Small intestine (tissue), 7 donors: ENCODE results near the gene CDH2. TPM values are rescaled to one million over a fixed set of nuclear protein-coding genes. Genes with fewer than 3 reads are reported as not detected.
A peak's percentile ranks its signal among the peaks of the same experiment; 100 is the strongest.

Experiments used
- DNase-seq, 2 donors: peaks; one replicate each; pipeline versions ENCODE4 v3.0.0 to v3.0.0-alpha.2; 2013
- FAIRE-seq: peaks from 2 replicates; lab custom pipeline; 2012; peaks lifted over from hg19 to GRCh38; lab: Jason Lieb, UNC
- H3K27ac ChIP-seq, 3 donors: one replicate each; pipeline ENCODE4 v1.5.1; 2013; ENCODE audit warnings: low read length in 2 of 3, mild to moderate bottlenecking in 2 of 3, control low read depth in 1 of 3, inconsistent platforms in 1 of 3, low read depth in 1 of 3, moderate library complexity in 1 of 3
- H3K27me3 ChIP-seq, 3 donors: one replicate each; pipeline ENCODE4 v1.6.1; 2013; ENCODE audit warnings: low read length in 3 of 3, inconsistent platforms in 1 of 3; ENCODE audit not compliant: control insufficient read depth in 3 of 3, insufficient read depth in 3 of 3
- H3K36me3 ChIP-seq, 3 donors: one replicate each; pipeline ENCODE4 v1.6.1; 2013; ENCODE audit warnings: low read length in 3 of 3, inconsistent platforms in 1 of 3, low read depth in 1 of 3, mild to moderate bottlenecking in 1 of 3, moderate library complexity in 1 of 3; ENCODE audit not compliant: control insufficient read depth in 3 of 3, insufficient read depth in 2 of 3
- H3K4me1 ChIP-seq, 3 donors: one replicate each; pipeline ENCODE4 v1.6.1; 2013; ENCODE audit warnings: low read length in 2 of 3, inconsistent platforms in 1 of 3, low read depth in 1 of 3, mild to moderate bottlenecking in 1 of 3, moderate library complexity in 1 of 3; ENCODE audit not compliant: control insufficient read depth in 3 of 3, insufficient read depth in 2 of 3
- H3K4me3 ChIP-seq, 3 donors: one replicate each; pipeline ENCODE4 v1.5.1; 2013; ENCODE audit warnings: low read length in 3 of 3, control low read depth in 1 of 3, inconsistent platforms in 1 of 3, low read depth in 1 of 3, mild to moderate bottlenecking in 1 of 3, moderate library complexity in 1 of 3
- H3K9me3 ChIP-seq, 2 donors: one replicate each; pipeline ENCODE4 v1.6.1; 2013; ENCODE audit warnings: low read depth in 1 of 2, low read length in 1 of 2; ENCODE audit not compliant: control insufficient read depth in 2 of 2, insufficient read depth in 1 of 2
- WGBS, 3 donors: extraction: QIAGEN DNeasy Blood & Tissue Kit; methylation state at CpG; one replicate each; pipeline ENCODE4 v1.1.7; 2013; 5-methylcytosine and 5-hydroxymethylcytosine counted together
- polyA plus RNA-seq, 4 donors: library from polyadenylated mRNA; stranded (reverse) in 3 of 4; unstranded in 1 of 4; fragments of 200-250 nt in 3 of 4; fragments of 120-200 nt in 1 of 4; gene quantifications; one replicate each; pipeline versions ENCODE4 v1.2.1 to v1.2.3, GENCODE V29; 2013
- donor health status: healthy with polysubstance abuse.
- donor health status: control.
- donor health status: control.
- donor health status: Bipolar disorder and iron deficiency.
- donor health status: healthy.

The CDH2 gene
- polyA plus RNA-seq, 4 donors = 1.1 to 8.9 (median 1.5) TPM; not detected in 1

- Histone ChIP-seq H3K9me3 (no peaks in the 10 kb centered on the region), H3K27ac (no peak overlapping the region), H3K36me3 (no peaks in the 10 kb centered on the region), H3K4me1 (no peaks in the 10 kb centered on the region), H3K4me3 (no peak overlapping the region), H3K27me3 (no peaks in the 10 kb centered on the region)
- WGBS, 3 donors = 87 to 92% (median 90%) methylated on average over 6 of the region's 6 CpGs
- DNase-seq (no peak), FAIRE-seq (no peak)
Measured at GRCh38 chr18:27995770-27996502, 181.0 kb downstream of the CDH2 start.

- 50 to 58% (median 56%) methylated on average over 3 of the region's 3 CpGs for WGBS, 3 donors
- Histone ChIP-seq H3K4me3 (no peak overlapping the region), H3K9me3 (no peaks in the 10 kb centered on the region), H3K27me3 (no peaks in the 10 kb centered on the region), H3K36me3 (no peaks in the 10 kb centered on the region), H3K27ac (no peak overlapping the region), H3K4me1 (no peaks in the 10 kb centered on the region)
- FAIRE-seq (no peak), DNase-seq (no peak)
Measured at GRCh38 chr18:27994571-27994970, 182.4 kb downstream of the CDH2 start.

- Histone ChIP-seq H3K36me3 (no peaks in the 10 kb centered on the region), H3K4me3 (no peak overlapping the region), H3K9me3 (no peaks in the 10 kb centered on the region), H3K27ac (no peak overlapping the region), H3K4me1 (peaks cover 0 to 2% (median 0%) of the 10 kb centered on the region in 3 donors), H3K27me3 (no peaks in the 10 kb centered on the region)
- 46 to 64% (median 49%) methylated on average over 2 of the region's 2 CpGs for WGBS, 3 donors
- no peak for FAIRE-seq
- DNase-seq = peak in 1 of 2 donors; percentile 19
Measured at GRCh38 chr18:27991391-27991790, 185.5 kb downstream of the CDH2 start.

- no peaks in the 10 kb centered on the region for H3K9me3 ChIP-seq
- no peak overlapping the region for H3K4me3 ChIP-seq
- no peaks in the 10 kb centered on the region for H3K36me3 ChIP-seq
- peaks cover 0 to 4% (median 0%) of the 10 kb centered on the region in 3 donors for H3K4me1 ChIP-seq
- no peak for DNase-seq
- WGBS, 3 donors = 79 to 90% (median 84%) methylated on average over 7 of the region's 7 CpGs
- no peaks in the 10 kb centered on the region for H3K27me3 ChIP-seq
- no peak for FAIRE-seq
- no peak overlapping the region for H3K27ac ChIP-seq
Measured at GRCh38 chr18:27985832-27986231, 191.1 kb downstream of the CDH2 start.

- FAIRE-seq = no peak
- no peak for DNase-seq
- H3K4me1 ChIP-seq = peaks cover 0 to 4% (median 0%) of the 10 kb centered on the region in 3 donors
- no peaks in the 10 kb centered on the region for H3K9me3 ChIP-seq
- no peak overlapping the region for H3K4me3 ChIP-seq
- no peaks in the 10 kb centered on the region for H3K27me3 ChIP-seq
- H3K27ac ChIP-seq = no peak overlapping the region
- no peaks in the 10 kb centered on the region for H3K36me3 ChIP-seq
Measured at GRCh38 chr18:27983780-27984179, 193.2 kb downstream of the CDH2 start.

GRCh38 chr18:27976806-27977408, 200.0 kb downstream of the CDH2 start:
- Histone ChIP-seq H3K36me3 (no peaks in the 10 kb centered on the region), H3K4me3 (no peak overlapping the region), H3K9me3 (peaks cover 0 to 14% of the 10 kb centered on the region in 2 donors), H3K4me1 (no peaks in the 10 kb centered on the region), H3K27me3 (peaks cover 0 to under 1% (median 0%) of the 10 kb centered on the region in 3 donors), H3K27ac (no peak overlapping the region)
- FAIRE-seq (no peak), DNase-seq (peak; percentile 34 to 52)
- 12 to 68% (median 39%) methylated on average over 7 of the region's 7 CpGs for WGBS, 3 donors

GRCh38 chr18:27970321-27970720, 206.6 kb downstream of the CDH2 start:
- no peak overlapping the region for H3K4me3 ChIP-seq
- H3K4me1 ChIP-seq = no peaks in the 10 kb centered on the region
- H3K27me3 ChIP-seq = peaks cover 0 to 2% (median 0%) of the 10 kb centered on the region in 3 donors
- WGBS, 3 donors = 78 to 80% (median 79%) methylated on average over 1 of the region's 1 CpG
- no peak overlapping the region for H3K27ac ChIP-seq
- H3K9me3 ChIP-seq = peaks cover 0 to 4% of the 10 kb centered on the region in 2 donors
- H3K36me3 ChIP-seq = no peaks in the 10 kb centered on the region
- DNase-seq (no peak), FAIRE-seq (no peak)

- no peak for DNase-seq
- Histone ChIP-seq H3K4me1 (no peaks in the 10 kb centered on the region), H3K9me3 (no peaks in the 10 kb centered on the region), H3K27ac (no peak overlapping the region), H3K27me3 (peaks cover 0 to 2% (median 0%) of the 10 kb centered on the region in 3 donors), H3K4me3 (no peak overlapping the region), H3K36me3 (no peaks in the 10 kb centered on the region)
- WGBS, 3 donors = 75 to 89% (median 77%) methylated on average over 1 of the region's 1 CpG
- no peak for FAIRE-seq
Measured at GRCh38 chr18:27969206-27969605, 207.7 kb downstream of the CDH2 start.
